WTC11 (cell line): Measurements from ENCODE around the gene VAT1. TPM values are rescaled to one million over a fixed set of nuclear protein-coding genes. Genes with fewer than 3 reads are reported as not detected.
A peak's percentile ranks its signal among the peaks of the same experiment; 100 is the strongest.

Source experiments
- ATAC-seq: fragments of 200-7000 bp; cut with Tn5 transposase; 2 replicates; pipeline ENCODE4 v1.10.0; 2021; ENCODE audit warnings: mild to moderate bottlenecking, moderate library complexity
- CTCF ChIA-PET: fragments of 300-600 bp; sonication (Branson Sonifier 250); formaldehyde crosslinking; loops from one replicate; lab custom pipeline; 2021; ENCODE audit warnings: antibody characterized with exemption; lab: Charles Lee
- POLR2A ChIA-PET: fragments of 350-600 bp; sonication (Branson Sonifier 250); formaldehyde crosslinking; loops from one replicate; lab custom pipeline; 2021; ENCODE audit warnings: antibody characterized with exemption; lab: Charles Lee
- DNase-seq: peaks from one replicate; pipeline ENCODE4 v3.0.0; 2021; ENCODE audit warnings: low spot score
- H3K27ac Mint-ChIP-seq: 2 replicates; pipeline ENCODE4 v1.8.0; 2021; ENCODE audit warnings: mixed read lengths
- H3K27me3 Mint-ChIP-seq: 2 replicates; pipeline ENCODE4 v1.8.0; 2021; ENCODE audit warnings: low read depth, mild to moderate bottlenecking, moderate library complexity, mixed read lengths
- H3K36me3 Mint-ChIP-seq: 2 replicates; pipeline ENCODE4 v1.8.0; 2021; ENCODE audit warnings: mixed read lengths
- H3K4me1 Mint-ChIP-seq: 2 replicates; pipeline ENCODE4 v1.8.0; 2022; ENCODE audit warnings: mixed read lengths
- H3K4me3 Mint-ChIP-seq: 2 replicates; pipeline ENCODE4 v1.8.0; 2021; ENCODE audit warnings: mild to moderate bottlenecking, moderate library complexity, mixed read lengths
- H3K9me3 Mint-ChIP-seq: 2 replicates; pipeline ENCODE4 v1.8.0; 2021; ENCODE audit warnings: mixed read lengths
- ATF1 ChIP-seq: sonication (generic); formaldehyde crosslinking; IDR thresholded peaks from 2 replicates; pipeline ENCODE4 v1.8.1; 2023; ENCODE audit warnings: mild to moderate bottlenecking, moderate library complexity, missing genetic modification reagents
- CREM ChIP-seq: sonication (generic); formaldehyde crosslinking; IDR thresholded peaks from 2 replicates; pipeline ENCODE4 v1.8.1; 2022; ENCODE audit warnings: mild to moderate bottlenecking, missing genetic modification reagents, moderate library complexity
- GTF2I ChIP-seq: fragments of 250-450 bp; sonication (Bioruptor Pico); conservative IDR thresholded peaks from 2 replicates; pipeline ENCODE4 v1.4.0; 2021; ENCODE audit warnings: mild to moderate bottlenecking
- MXD4 ChIP-seq: fragments of 250-450 bp; sonication (Bioruptor Pico); IDR thresholded peaks from 2 replicates; pipeline ENCODE4 v1.8.0; 2021; ENCODE audit warnings: mild to moderate bottlenecking, moderate library complexity, borderline replicate concordance
- NFYB ChIP-seq: sonication (generic); formaldehyde crosslinking; conservative IDR thresholded peaks from 2 replicates; pipeline ENCODE4 v1.8.0; 2022; ENCODE audit warnings: low read depth, missing genetic modification reagents
- RORB ChIP-seq: fragments of 250-450 bp; sonication (Bioruptor Pico); IDR thresholded peaks from 2 replicates; pipeline ENCODE4 v1.9.0; 2021; ENCODE audit warnings: mild to moderate bottlenecking
- SOX15 ChIP-seq: fragments of 250-450 bp; sonication (Bioruptor Pico); IDR thresholded peaks from 2 replicates; pipeline ENCODE4 v1.9.0; 2021; ENCODE audit warnings: mild to moderate bottlenecking
- ZNF396 ChIP-seq: fragments of 250-450 bp; sonication (Bioruptor Pico); IDR thresholded peaks from 2 replicates; pipeline ENCODE4 v1.8.0; 2021; ENCODE audit warnings: mild to moderate bottlenecking, moderate library complexity, borderline replicate concordance
- total RNA-seq: library from RNA; stranded (reverse); gene quantifications from 3 replicates; pipeline ENCODE4 v1.2.3, GENCODE V29; 2021
- TF ChIP-seq, protein P1 (sequence below): sonication (generic); formaldehyde crosslinking; IDR thresholded peaks from 2 replicates; pipeline ENCODE4 v1.8.1; 2023; ENCODE audit warnings: mild to moderate bottlenecking, missing genetic modification reagents, moderate library complexity
- TF ChIP-seq, protein P2 (sequence below): sonication (generic); formaldehyde crosslinking; IDR thresholded peaks from 2 replicates; pipeline ENCODE4 v1.8.1; 2023; ENCODE audit warnings: mild to moderate bottlenecking, missing genetic modification reagents
- TF ChIP-seq, protein P3 (sequence below): sonication (generic); formaldehyde crosslinking; conservative IDR thresholded peaks from 2 replicates; pipeline ENCODE4 v1.8.1; 2023; ENCODE audit warnings: mild to moderate bottlenecking, low read depth, missing genetic modification reagents, moderate library complexity
- TF ChIP-seq, protein P4 (sequence below): fragments of 250-450 bp; sonication (Bioruptor Pico); IDR thresholded peaks from 2 replicates; pipeline ENCODE4 v1.9.0; 2021; ENCODE audit warnings: mild to moderate bottlenecking
- TF ChIP-seq, protein P5 (sequence below): sonication (generic); formaldehyde crosslinking; IDR thresholded peaks from 2 replicates; pipeline ENCODE4 v1.8.0; 2022; ENCODE audit warnings: mild to moderate bottlenecking, missing genetic modification reagents
- TF ChIP-seq, protein P6 (sequence below): fragments of 250-450 bp; sonication (Bioruptor Pico); IDR thresholded peaks from 2 replicates; pipeline ENCODE4 v1.9.0; 2021; ENCODE audit warnings: mild to moderate bottlenecking, borderline replicate concordance
- TF ChIP-seq, protein P7 (sequence below): sonication (generic); formaldehyde crosslinking; IDR thresholded peaks from 2 replicates; pipeline ENCODE4 v1.8.0; 2023; ENCODE audit warnings: mild to moderate bottlenecking, missing genetic modification reagents

Gene VAT1
- total RNA-seq, 1 experiment from 2014 or later = 298 TPM

DNA sequence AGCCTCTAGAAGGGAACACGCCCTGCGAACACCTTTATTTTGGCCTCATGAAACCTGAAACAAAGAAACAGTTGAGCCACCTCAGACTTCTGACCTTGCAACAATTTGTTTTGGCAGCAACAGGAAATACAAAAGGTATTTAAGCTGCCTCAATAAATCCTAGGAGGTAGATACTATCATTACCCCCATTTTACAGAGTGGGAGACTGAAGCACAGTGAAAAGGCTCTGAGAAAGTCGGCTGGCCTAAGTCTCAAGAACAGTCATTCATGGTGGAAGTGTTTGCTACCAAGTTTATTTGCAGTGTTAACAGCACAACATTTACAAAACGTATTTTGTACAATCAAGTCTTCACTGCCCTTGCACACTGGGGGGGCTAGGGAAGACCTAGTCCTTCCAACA, 21.8 kb upstream of the VAT1 start:
- H3K4me3 Mint-ChIP-seq = no peak overlapping the region
- peak overlapping the region; percentile 59; the same call in 1 of the 2 replicates for H3K27ac Mint-ChIP-seq
- CTCF ChIA-PET = no interaction called here
- ATAC-seq = no peak
- H3K36me3 Mint-ChIP-seq = peaks cover 16% of the 10 kb centered on the region
- no peaks in the 10 kb centered on the region for H3K9me3 Mint-ChIP-seq
- H3K4me1 Mint-ChIP-seq = peaks cover 47% of the 10 kb centered on the region
- no peak for DNase-seq
- no peaks in the 10 kb centered on the region for H3K27me3 Mint-ChIP-seq
- POLR2A ChIA-PET = interaction anchor here (0.8 kb wide), 1 partner anchor 125 kb away, joined by 3 read pairs; no protein-coding TSS in a partner anchor
- TF ChIP-seq GTF2I = no peak
- TF ChIP-seq, protein P1, sequence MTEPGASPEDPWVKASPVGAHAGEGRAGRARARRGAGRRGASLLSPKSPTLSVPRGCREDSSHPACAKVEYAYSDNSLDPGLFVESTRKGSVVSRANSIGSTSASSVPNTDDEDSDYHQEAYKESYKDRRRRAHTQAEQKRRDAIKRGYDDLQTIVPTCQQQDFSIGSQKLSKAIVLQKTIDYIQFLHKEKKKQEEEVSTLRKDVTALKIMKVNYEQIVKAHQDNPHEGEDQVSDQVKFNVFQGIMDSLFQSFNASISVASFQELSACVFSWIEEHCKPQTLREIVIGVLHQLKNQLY (CRISPR knock-in tag) = no peak
- TF ChIP-seq, protein P2, sequence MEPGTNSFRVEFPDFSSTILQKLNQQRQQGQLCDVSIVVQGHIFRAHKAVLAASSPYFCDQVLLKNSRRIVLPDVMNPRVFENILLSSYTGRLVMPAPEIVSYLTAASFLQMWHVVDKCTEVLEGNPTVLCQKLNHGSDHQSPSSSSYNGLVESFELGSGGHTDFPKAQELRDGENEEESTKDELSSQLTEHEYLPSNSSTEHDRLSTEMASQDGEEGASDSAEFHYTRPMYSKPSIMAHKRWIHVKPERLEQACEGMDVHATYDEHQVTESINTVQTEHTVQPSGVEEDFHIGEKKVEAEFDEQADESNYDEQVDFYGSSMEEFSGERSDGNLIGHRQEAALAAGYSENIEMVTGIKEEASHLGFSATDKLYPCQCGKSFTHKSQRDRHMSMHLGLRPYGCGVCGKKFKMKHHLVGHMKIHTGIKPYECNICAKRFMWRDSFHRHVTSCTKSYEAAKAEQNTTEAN (CRISPR knock-in tag) = no peak
- TF ChIP-seq NFYB = no peak
- TF ChIP-seq CREM (CRISPR knock-in tag) = no peak
- TF ChIP-seq, protein P3, sequence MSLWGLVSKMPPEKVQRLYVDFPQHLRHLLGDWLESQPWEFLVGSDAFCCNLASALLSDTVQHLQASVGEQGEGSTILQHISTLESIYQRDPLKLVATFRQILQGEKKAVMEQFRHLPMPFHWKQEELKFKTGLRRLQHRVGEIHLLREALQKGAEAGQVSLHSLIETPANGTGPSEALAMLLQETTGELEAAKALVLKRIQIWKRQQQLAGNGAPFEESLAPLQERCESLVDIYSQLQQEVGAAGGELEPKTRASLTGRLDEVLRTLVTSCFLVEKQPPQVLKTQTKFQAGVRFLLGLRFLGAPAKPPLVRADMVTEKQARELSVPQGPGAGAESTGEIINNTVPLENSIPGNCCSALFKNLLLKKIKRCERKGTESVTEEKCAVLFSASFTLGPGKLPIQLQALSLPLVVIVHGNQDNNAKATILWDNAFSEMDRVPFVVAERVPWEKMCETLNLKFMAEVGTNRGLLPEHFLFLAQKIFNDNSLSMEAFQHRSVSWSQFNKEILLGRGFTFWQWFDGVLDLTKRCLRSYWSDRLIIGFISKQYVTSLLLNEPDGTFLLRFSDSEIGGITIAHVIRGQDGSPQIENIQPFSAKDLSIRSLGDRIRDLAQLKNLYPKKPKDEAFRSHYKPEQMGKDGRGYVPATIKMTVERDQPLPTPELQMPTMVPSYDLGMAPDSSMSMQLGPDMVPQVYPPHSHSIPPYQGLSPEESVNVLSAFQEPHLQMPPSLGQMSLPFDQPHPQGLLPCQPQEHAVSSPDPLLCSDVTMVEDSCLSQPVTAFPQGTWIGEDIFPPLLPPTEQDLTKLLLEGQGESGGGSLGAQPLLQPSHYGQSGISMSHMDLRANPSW (CRISPR knock-in tag) = no peak
- TF ChIP-seq MXD4 (CRISPR knock-in tag) = no peak
- TF ChIP-seq, protein P4, sequence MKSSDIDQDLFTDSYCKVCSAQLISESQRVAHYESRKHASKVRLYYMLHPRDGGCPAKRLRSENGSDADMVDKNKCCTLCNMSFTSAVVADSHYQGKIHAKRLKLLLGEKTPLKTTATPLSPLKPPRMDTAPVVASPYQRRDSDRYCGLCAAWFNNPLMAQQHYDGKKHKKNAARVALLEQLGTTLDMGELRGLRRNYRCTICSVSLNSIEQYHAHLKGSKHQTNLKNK (CRISPR knock-in tag) = no peak
- TF ChIP-seq, protein P5, sequence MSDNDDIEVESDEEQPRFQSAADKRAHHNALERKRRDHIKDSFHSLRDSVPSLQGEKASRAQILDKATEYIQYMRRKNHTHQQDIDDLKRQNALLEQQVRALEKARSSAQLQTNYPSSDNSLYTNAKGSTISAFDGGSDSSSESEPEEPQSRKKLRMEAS = no peak
- TF ChIP-seq SOX15 = no peak
- no peak for TF ChIP-seq ZNF396 (CRISPR knock-in tag)
- TF ChIP-seq, protein P6, sequence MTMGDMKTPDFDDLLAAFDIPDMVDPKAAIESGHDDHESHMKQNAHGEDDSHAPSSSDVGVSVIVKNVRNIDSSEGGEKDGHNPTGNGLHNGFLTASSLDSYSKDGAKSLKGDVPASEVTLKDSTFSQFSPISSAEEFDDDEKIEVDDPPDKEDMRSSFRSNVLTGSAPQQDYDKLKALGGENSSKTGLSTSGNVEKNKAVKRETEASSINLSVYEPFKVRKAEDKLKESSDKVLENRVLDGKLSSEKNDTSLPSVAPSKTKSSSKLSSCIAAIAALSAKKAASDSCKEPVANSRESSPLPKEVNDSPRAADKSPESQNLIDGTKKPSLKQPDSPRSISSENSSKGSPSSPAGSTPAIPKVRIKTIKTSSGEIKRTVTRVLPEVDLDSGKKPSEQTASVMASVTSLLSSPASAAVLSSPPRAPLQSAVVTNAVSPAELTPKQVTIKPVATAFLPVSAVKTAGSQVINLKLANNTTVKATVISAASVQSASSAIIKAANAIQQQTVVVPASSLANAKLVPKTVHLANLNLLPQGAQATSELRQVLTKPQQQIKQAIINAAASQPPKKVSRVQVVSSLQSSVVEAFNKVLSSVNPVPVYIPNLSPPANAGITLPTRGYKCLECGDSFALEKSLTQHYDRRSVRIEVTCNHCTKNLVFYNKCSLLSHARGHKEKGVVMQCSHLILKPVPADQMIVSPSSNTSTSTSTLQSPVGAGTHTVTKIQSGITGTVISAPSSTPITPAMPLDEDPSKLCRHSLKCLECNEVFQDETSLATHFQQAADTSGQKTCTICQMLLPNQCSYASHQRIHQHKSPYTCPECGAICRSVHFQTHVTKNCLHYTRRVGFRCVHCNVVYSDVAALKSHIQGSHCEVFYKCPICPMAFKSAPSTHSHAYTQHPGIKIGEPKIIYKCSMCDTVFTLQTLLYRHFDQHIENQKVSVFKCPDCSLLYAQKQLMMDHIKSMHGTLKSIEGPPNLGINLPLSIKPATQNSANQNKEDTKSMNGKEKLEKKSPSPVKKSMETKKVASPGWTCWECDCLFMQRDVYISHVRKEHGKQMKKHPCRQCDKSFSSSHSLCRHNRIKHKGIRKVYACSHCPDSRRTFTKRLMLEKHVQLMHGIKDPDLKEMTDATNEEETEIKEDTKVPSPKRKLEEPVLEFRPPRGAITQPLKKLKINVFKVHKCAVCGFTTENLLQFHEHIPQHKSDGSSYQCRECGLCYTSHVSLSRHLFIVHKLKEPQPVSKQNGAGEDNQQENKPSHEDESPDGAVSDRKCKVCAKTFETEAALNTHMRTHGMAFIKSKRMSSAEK (CRISPR knock-in tag) = no peak
- TF ChIP-seq, protein P7, sequence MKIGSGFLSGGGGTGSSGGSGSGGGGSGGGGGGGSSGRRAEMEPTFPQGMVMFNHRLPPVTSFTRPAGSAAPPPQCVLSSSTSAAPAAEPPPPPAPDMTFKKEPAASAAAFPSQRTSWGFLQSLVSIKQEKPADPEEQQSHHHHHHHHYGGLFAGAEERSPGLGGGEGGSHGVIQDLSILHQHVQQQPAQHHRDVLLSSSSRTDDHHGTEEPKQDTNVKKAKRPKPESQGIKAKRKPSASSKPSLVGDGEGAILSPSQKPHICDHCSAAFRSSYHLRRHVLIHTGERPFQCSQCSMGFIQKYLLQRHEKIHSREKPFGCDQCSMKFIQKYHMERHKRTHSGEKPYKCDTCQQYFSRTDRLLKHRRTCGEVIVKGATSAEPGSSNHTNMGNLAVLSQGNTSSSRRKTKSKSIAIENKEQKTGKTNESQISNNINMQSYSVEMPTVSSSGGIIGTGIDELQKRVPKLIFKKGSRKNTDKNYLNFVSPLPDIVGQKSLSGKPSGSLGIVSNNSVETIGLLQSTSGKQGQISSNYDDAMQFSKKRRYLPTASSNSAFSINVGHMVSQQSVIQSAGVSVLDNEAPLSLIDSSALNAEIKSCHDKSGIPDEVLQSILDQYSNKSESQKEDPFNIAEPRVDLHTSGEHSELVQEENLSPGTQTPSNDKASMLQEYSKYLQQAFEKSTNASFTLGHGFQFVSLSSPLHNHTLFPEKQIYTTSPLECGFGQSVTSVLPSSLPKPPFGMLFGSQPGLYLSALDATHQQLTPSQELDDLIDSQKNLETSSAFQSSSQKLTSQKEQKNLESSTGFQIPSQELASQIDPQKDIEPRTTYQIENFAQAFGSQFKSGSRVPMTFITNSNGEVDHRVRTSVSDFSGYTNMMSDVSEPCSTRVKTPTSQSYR (CRISPR knock-in tag) = no peak
- no peak for TF ChIP-seq ATF1 (CRISPR knock-in tag)
- TF ChIP-seq RORB (CRISPR knock-in tag) = no peak
